K562 (cell line): ENCODE data around the gene XPC. TPM values are rescaled to one million over a fixed set of nuclear protein-coding genes. Genes with fewer than 3 reads are reported as not detected.

Source experiments
- ARID2 ChIP-seq: fragments of 450-650 bp; IDR thresholded peaks from 2 replicates; pipeline ENCODE4 v1.6.1; 2017; ENCODE audit warnings: antibody characterized with exemption, mild to moderate bottlenecking
- CBX3 ChIP-seq, 2 experiments: IDR thresholded peaks; 1 replicate in 1 of 2; 2 replicates in 1 of 2; pipeline ENCODE4 v1.6.1; 2012; ENCODE audit warnings: inconsistent platforms in 2 of 2, low read length in 2 of 2, borderline replicate concordance in 1 of 2, control low read depth in 1 of 2
- FOSL1 ChIP-seq: fragments of 200-800 bp; sonication (Bioruptor generic); conservative IDR thresholded peaks from 2 replicates; pipeline ENCODE4 v1.6.1; 2016; ENCODE audit warnings: missing genetic modification characterization, missing compliant biosample characterization
- HCFC1 ChIP-seq: IDR thresholded peaks from 2 replicates; pipeline ENCODE4 v1.6.1; 2012; ENCODE audit warnings: low read depth, low read length, improper control_type of control experiment
- HES1 ChIP-seq: fragments of 450-650 bp; IDR thresholded peaks from 2 replicates; pipeline ENCODE4 v1.6.1; 2016; ENCODE audit warnings: low read depth, mild to moderate bottlenecking, moderate library complexity
- LEF1 ChIP-seq: fragments of 450-650 bp; IDR thresholded peaks from 2 replicates; pipeline ENCODE4 v1.6.1; 2016; ENCODE audit warnings: mild to moderate bottlenecking
- NR2C1 ChIP-seq, 2 experiments: fragments of 450-650 bp; IDR thresholded peaks; 2 replicates each; pipeline ENCODE4 v1.6.1; 2017; ENCODE audit warnings: mild to moderate bottlenecking in 2 of 2, antibody characterized with exemption in 1 of 2, inconsistent platforms in 1 of 2, missing compliant biosample characterization in 1 of 2, missing genetic modification characterization in 1 of 2
- NRF1 ChIP-seq, 2 experiments: fragments of 450-650 bp; IDR thresholded peaks in 1 of 2; conservative IDR thresholded peaks in 1 of 2; 2 replicates each; pipeline ENCODE4 v1.6.1; 2014; ENCODE audit warnings: mild to moderate bottlenecking in 2 of 2
- PRMT5 ChIP-seq: sonication (generic); formaldehyde crosslinking; IDR thresholded peaks from 2 replicates; pipeline ENCODE4 v1.5.0; 2020; ENCODE audit warnings: missing genetic modification reagents
- RNF2 ChIP-seq: sonication (generic); IDR thresholded peaks from 2 replicates; pipeline ENCODE4 v1.6.1; 2016
- SMAD2 ChIP-seq: fragments of 150-350 bp; IDR thresholded peaks from 2 replicates; pipeline ENCODE4 v1.6.1; 2014; ENCODE audit warnings: low read depth, mild to moderate bottlenecking, low read length
- SMARCE1 ChIP-seq: fragments of 450-650 bp; IDR thresholded peaks from 2 replicates; pipeline ENCODE4 v1.7.1; 2016; ENCODE audit warnings: mild to moderate bottlenecking
- SRSF7 ChIP-seq: fragments of 200-400 bp; formaldehyde crosslinking; optimal IDR thresholded peaks from 2 replicates; pipeline ENCODE3; 2017; ENCODE audit warnings: mild to moderate bottlenecking, low read depth, low read length
- STAT6 ChIP-seq: sonication (generic); formaldehyde crosslinking; IDR thresholded peaks from 2 replicates; pipeline ENCODE4 v1.8.1; 2023; ENCODE audit warnings: mild to moderate bottlenecking, missing genetic modification reagents
- TBP ChIP-seq: optimal IDR thresholded peaks from 2 replicates; pipeline ENCODE3; 2011; ENCODE audit warnings: low read depth, low read length, improper control_type of control experiment
- TCF3 ChIP-seq: sonication (generic); formaldehyde crosslinking; IDR thresholded peaks from 2 replicates; pipeline ENCODE4 v1.4.0; 2020; ENCODE audit warnings: mild to moderate bottlenecking, missing genetic modification reagents
- TEAD2 ChIP-seq: fragments of 450-650 bp; IDR thresholded peaks from 2 replicates; pipeline ENCODE4 v1.6.1; 2016; ENCODE audit warnings: missing genetic modification characterization, control low read depth, missing compliant biosample characterization
- ZNF140 ChIP-seq: fragments of 250-450 bp; sonication (Bioruptor Pico); IDR thresholded peaks from 2 replicates; pipeline ENCODE4 v1.8.0; 2021; ENCODE audit warnings: moderate library complexity, mild to moderate bottlenecking, inconsistent platforms
- ZNF324 ChIP-seq: fragments of 250-450 bp; sonication (Bioruptor Pico); IDR thresholded peaks from 2 replicates; pipeline ENCODE4 v1.4.0; 2020; ENCODE audit warnings: mild to moderate bottlenecking
- polyA plus RNA-seq, 8 experiments: library from polyadenylated mRNA; depleted of rRNA in 4 of 8; stranded (reverse) in 5 of 8; unstranded in 3 of 8; fragments of >200 nt; fragmentation: Nextera tagmentation in 2 of 8; fragmentation: Illumina TruSeq in 1 of 8; extraction: Ambion mirVana in 2 of 8; extraction: Trizol in 1 of 8; gene quantifications; 2 replicates each; pipeline versions ENCODE4 v1.2.1 to v1.2.3, GENCODE V29; 2011 to 2014; ENCODE audit warnings: inconsistent platforms in 1 of 8, missing spikeins in 1 of 8
- total RNA-seq, 7 experiments: library from RNA; depleted of rRNA in 6 of 7; stranded (reverse); fragments of >200 nt in 6 of 7; fragmentation: Illumina TruSeq in 2 of 7; extraction: Trizol in 2 of 7; gene quantifications; 2 replicates each; pipeline versions ENCODE4 v1.2.1 to v1.2.3, GENCODE V29; 2011 to 2021; ENCODE audit warnings: low replicate concordance in 1 of 7
- TF ChIP-seq, protein P1 (sequence below): fragments of 200-800 bp; sonication (Bioruptor generic); IDR thresholded peaks from 2 replicates; pipeline ENCODE4 v1.6.1; 2017; ENCODE audit warnings: missing genetic modification characterization, missing compliant biosample characterization
- TF ChIP-seq, protein P2 (sequence below): sonication (generic); IDR thresholded peaks from 2 replicates; pipeline ENCODE4 v1.6.1; 2016
- TF ChIP-seq, protein P3 (sequence below): fragments of 450-650 bp; formaldehyde crosslinking; IDR thresholded peaks from 2 replicates; pipeline ENCODE4 v1.4.0; 2022; ENCODE audit warnings: mild to moderate bottlenecking, moderate library complexity

The XPC gene
- total and polyA plus RNA-seq, 9 of the 15 experiments (the other 6 are each of a cell fraction or from before 2014, with no cell fraction given): 3.8 to 54.7 (median 41.3) TPM

GRCh38 chr3:14203521-14204079 is 25.2 kb upstream of the XPC start (continued):
- TF ChIP-seq, protein P1, sequence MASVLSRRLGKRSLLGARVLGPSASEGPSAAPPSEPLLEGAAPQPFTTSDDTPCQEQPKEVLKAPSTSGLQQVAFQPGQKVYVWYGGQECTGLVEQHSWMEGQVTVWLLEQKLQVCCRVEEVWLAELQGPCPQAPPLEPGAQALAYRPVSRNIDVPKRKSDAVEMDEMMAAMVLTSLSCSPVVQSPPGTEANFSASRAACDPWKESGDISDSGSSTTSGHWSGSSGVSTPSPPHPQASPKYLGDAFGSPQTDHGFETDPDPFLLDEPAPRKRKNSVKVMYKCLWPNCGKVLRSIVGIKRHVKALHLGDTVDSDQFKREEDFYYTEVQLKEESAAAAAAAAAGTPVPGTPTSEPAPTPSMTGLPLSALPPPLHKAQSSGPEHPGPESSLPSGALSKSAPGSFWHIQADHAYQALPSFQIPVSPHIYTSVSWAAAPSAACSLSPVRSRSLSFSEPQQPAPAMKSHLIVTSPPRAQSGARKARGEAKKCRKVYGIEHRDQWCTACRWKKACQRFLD (CRISPR knock-in tag): peak; percentile 94; the same call in 1 of the 2 replicates
- TF ChIP-seq SRSF7 (no peak), SMAD2 (no peak), ZNF324 (CRISPR knock-in tag) (no peak), PRMT5 (CRISPR knock-in tag) (no peak), TBP (peak; percentile 41), FOSL1 (tag) (peak; percentile 40; the same call in 1 of the 2 replicates), TCF3 (CRISPR knock-in tag) (no peak; the same call in 1 of the 2 replicates), RNF2 (no peak), ARID2 (peak; percentile 92), HCFC1 (no peak), LEF1 (0 out of 2 replicates have a peak, but pooled peaks have one; percentile 17), NRF1 (conservative IDR thresholded peaks at IDR 0.05 in 1 of 2, IDR thresholded peaks at IDR 0.05 in 1 of 2) (no peak), ZNF140 (no peak), CBX3 (IDR thresholded peaks at IDR 0.05; ENCODE audit: borderline replicate concordance in 1 of 2, low read length in 2 of 2) (peak in 1 of 2 experiments; percentile 60; a peak in 1 of 3 replicates), NR2C1 (IDR thresholded peaks at IDR 0.05) (no peak), NR2C1 (tag; IDR thresholded peaks at IDR 0.05) (peak; percentile 56), STAT6 (CRISPR knock-in tag) (0 out of 2 replicates have a peak, but pooled peaks have one; percentile 71), SMARCE1 (no peak), HES1 (no peak), TEAD2 (tag) (no peak)
- TF ChIP-seq, protein P2, sequence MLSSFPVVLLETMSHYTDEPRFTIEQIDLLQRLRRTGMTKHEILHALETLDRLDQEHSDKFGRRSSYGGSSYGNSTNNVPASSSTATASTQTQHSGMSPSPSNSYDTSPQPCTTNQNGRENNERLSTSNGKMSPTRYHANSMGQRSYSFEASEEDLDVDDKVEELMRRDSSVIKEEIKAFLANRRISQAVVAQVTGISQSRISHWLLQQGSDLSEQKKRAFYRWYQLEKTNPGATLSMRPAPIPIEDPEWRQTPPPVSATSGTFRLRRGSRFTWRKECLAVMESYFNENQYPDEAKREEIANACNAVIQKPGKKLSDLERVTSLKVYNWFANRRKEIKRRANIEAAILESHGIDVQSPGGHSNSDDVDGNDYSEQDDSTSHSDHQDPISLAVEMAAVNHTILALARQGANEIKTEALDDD: 0 out of 2 replicates have a peak, but pooled peaks have one; percentile 17
- TF ChIP-seq, protein P3, sequence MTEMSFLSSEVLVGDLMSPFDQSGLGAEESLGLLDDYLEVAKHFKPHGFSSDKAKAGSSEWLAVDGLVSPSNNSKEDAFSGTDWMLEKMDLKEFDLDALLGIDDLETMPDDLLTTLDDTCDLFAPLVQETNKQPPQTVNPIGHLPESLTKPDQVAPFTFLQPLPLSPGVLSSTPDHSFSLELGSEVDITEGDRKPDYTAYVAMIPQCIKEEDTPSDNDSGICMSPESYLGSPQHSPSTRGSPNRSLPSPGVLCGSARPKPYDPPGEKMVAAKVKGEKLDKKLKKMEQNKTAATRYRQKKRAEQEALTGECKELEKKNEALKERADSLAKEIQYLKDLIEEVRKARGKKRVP (CRISPR knock-in tag): no peak
